Caco-2 (cell line): ENCODE results near the gene TMEM125. TPM values are rescaled to one million over a fixed set of nuclear protein-coding genes. Genes with fewer than 3 reads are reported as not detected.

ENCODE experiments used
- BruUV-seq: library from RNA; stranded (reverse); fragments of 400-500 nt; replicated peaks from 2 replicates; lab custom pipeline; 2021; lab: Mats Ljungman, UMichigan
- CTCF ChIA-PET: fragments of 300-600 bp; sonication (Branson Sonifier 250); formaldehyde crosslinking; loops from one replicate; lab custom pipeline; 2022; ENCODE audit warnings: antibody characterized with exemption; lab: Charles Lee
- POLR2A ChIA-PET: fragments of 300-600 bp; sonication (Branson Sonifier 250); formaldehyde crosslinking; loops from one replicate; lab custom pipeline; 2022; ENCODE audit warnings: antibody characterized with exemption; lab: Charles Lee
- DNase-seq, 2 experiments: peaks; one replicate each; pipeline versions ENCODE4 v3.0.0 to v3.0.0-alpha.2; 2020 to 2022
- H3K27me3 ChIP-seq: replicated peaks from 2 replicates; pipeline ENCODE4 v1.6.0; 2011; ENCODE audit warnings: low read length; ENCODE audit not compliant: control insufficient read depth, insufficient read depth
- H3K36me3 ChIP-seq: 2 replicates; pipeline ENCODE4 v1.5.1; 2011; ENCODE audit warnings: low read length; ENCODE audit not compliant: control insufficient read depth, insufficient read depth
- H3K4me1 ChIP-seq: fragments of 250-450 bp; sonication (Bioruptor Pico); 2 replicates; pipeline ENCODE4 v1.5.1; 2020; ENCODE audit warnings: mild to moderate bottlenecking
- H3K4me3 ChIP-seq: 2 replicates; pipeline ENCODE4 v1.5.1; 2011; ENCODE audit warnings: low read depth, mild to moderate bottlenecking, control low read depth, low read length
- H3K9me3 ChIP-seq: fragments of 250-450 bp; sonication (Bioruptor Pico); 2 replicates; pipeline ENCODE4 v1.5.1; 2020; ENCODE audit warnings: mild to moderate bottlenecking, moderate library complexity
- H3K27ac Mint-ChIP-seq: one replicate; pipeline ENCODE4 v1.8.0; 2022; ENCODE audit warnings: mixed read lengths; ENCODE audit not compliant: unreplicated experiment
- H3K27me3 Mint-ChIP-seq: one replicate; pipeline ENCODE4 v1.8.0; 2022; ENCODE audit warnings: mixed read lengths; ENCODE audit not compliant: insufficient read depth, unreplicated experiment
- H3K36me3 Mint-ChIP-seq: one replicate; pipeline ENCODE4 v1.8.0; 2022; ENCODE audit warnings: mild to moderate bottlenecking, mixed read lengths; ENCODE audit not compliant: insufficient read depth, unreplicated experiment
- H3K4me1 Mint-ChIP-seq: one replicate; pipeline ENCODE4 v1.8.0; 2022; ENCODE audit warnings: low read depth, mixed read lengths; ENCODE audit not compliant: unreplicated experiment
- H3K4me3 Mint-ChIP-seq: one replicate; pipeline ENCODE4 v1.8.0; 2022; ENCODE audit warnings: mild to moderate bottlenecking, moderate library complexity, mixed read lengths; ENCODE audit not compliant: unreplicated experiment
- H3K9me3 Mint-ChIP-seq: one replicate; pipeline ENCODE4 v1.8.0; 2022; ENCODE audit warnings: mixed read lengths; ENCODE audit not compliant: unreplicated experiment
- intact Hi-C: fragments of 100-400 bp; cut with micrococcal nuclease; formaldehyde crosslinking; loops from one replicate; pipeline ENCODE4 v1.10.0; 2022; ENCODE audit not compliant: unreplicated experiment
- total RNA-seq: library from RNA; stranded (reverse); gene quantifications from 2 replicates; pipeline ENCODE4 v1.2.3, GENCODE V29; 2022
- TF ChIP-seq, protein P1 (sequence below), 2 experiments: fragments of 200-600 bp in 1 of 2; IDR thresholded peaks; 1 replicate in 1 of 2; 2 replicates in 1 of 2; pipeline versions ENCODE4 v1.5.1 to v1.8.0; 2011 to 2022; ENCODE audit warnings: antibody characterized with exemption in 1 of 2, control low read depth in 1 of 2, inconsistent platforms in 1 of 2, low read depth in 1 of 2, low read length in 1 of 2, mild to moderate bottlenecking in 1 of 2, moderate library complexity in 1 of 2; ENCODE audit not compliant: insufficient read depth in 1 of 2, severe bottlenecking in 1 of 2, unreplicated experiment in 1 of 2

Gene TMEM125
- total RNA-seq, 1 experiment from 2014 or later, result 25.9 TPM

GRCh38 chr1:43308635-43309404, 39.0 kb downstream of the TMEM125 start:
- H3K27ac Mint-ChIP-seq, result no peak overlapping the region
- CTCF ChIA-PET, result no interaction called here

GRCh38 chr1:43309405-43310025, 39.7 kb downstream of the TMEM125 start:
- Mint-ChIP-seq H3K9me3 (no peaks in the 10 kb centered on the region), H3K36me3 (no peaks in the 10 kb centered on the region), H3K4me1 (no peaks in the 10 kb centered on the region), H3K27ac (no peak overlapping the region), H3K27me3 (no peaks in the 10 kb centered on the region), H3K4me3 (no peak overlapping the region)
- no peak overlapping the region for H3K4me3 ChIP-seq
- H3K9me3 ChIP-seq, result no peaks in the 10 kb centered on the region
- no peak for DNase-seq
- H3K36me3 ChIP-seq, result no peaks in the 10 kb centered on the region
- no peaks in the 10 kb centered on the region for H3K27me3 ChIP-seq
- H3K4me1 ChIP-seq, result no peaks in the 10 kb centered on the region
- intact Hi-C loops, result no loop called here
- ChIA-PET POLR2A (no interaction called here), CTCF (interaction anchor here (0.5 kb wide), 1 partner anchor 69 kb away, joined by 5 read pairs; no protein-coding TSS in a partner anchor)
- no TSS peak for BruUV-seq
- TF ChIP-seq, protein P1, sequence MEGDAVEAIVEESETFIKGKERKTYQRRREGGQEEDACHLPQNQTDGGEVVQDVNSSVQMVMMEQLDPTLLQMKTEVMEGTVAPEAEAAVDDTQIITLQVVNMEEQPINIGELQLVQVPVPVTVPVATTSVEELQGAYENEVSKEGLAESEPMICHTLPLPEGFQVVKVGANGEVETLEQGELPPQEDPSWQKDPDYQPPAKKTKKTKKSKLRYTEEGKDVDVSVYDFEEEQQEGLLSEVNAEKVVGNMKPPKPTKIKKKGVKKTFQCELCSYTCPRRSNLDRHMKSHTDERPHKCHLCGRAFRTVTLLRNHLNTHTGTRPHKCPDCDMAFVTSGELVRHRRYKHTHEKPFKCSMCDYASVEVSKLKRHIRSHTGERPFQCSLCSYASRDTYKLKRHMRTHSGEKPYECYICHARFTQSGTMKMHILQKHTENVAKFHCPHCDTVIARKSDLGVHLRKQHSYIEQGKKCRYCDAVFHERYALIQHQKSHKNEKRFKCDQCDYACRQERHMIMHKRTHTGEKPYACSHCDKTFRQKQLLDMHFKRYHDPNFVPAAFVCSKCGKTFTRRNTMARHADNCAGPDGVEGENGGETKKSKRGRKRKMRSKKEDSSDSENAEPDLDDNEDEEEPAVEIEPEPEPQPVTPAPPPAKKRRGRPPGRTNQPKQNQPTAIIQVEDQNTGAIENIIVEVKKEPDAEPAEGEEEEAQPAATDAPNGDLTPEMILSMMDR (IDR thresholded peaks at IDR 0.05; ENCODE audit: insufficient read depth in 1 of 2, low read depth in 1 of 2, low read length in 1 of 2, severe bottlenecking in 1 of 2, unreplicated experiment in 1 of 2), result no peak

More at GRCh38 chr1:43308635-43309404, 39.0 kb downstream of the TMEM125 start:
- Mint-ChIP-seq H3K27me3 (no peaks in the 10 kb centered on the region), H3K36me3 (no peaks in the 10 kb centered on the region), H3K9me3 (no peaks in the 10 kb centered on the region), H3K4me3 (no peak overlapping the region), H3K4me1 (no peaks in the 10 kb centered on the region)
- intact Hi-C loops, result no loop called here
- TF ChIP-seq, protein P1 (IDR thresholded peaks at IDR 0.05; ENCODE audit: insufficient read depth in 1 of 2, low read depth in 1 of 2, low read length in 1 of 2, severe bottlenecking in 1 of 2, unreplicated experiment in 1 of 2), result no peak
- Histone ChIP-seq H3K4me3 (no peak overlapping the region), H3K27me3 (no peaks in the 10 kb centered on the region), H3K36me3 (no peaks in the 10 kb centered on the region), H3K4me1 (no peaks in the 10 kb centered on the region), H3K9me3 (no peaks in the 10 kb centered on the region)
- POLR2A ChIA-PET, result no interaction called here
- no TSS peak for BruUV-seq
- no peak for DNase-seq

DNA sequence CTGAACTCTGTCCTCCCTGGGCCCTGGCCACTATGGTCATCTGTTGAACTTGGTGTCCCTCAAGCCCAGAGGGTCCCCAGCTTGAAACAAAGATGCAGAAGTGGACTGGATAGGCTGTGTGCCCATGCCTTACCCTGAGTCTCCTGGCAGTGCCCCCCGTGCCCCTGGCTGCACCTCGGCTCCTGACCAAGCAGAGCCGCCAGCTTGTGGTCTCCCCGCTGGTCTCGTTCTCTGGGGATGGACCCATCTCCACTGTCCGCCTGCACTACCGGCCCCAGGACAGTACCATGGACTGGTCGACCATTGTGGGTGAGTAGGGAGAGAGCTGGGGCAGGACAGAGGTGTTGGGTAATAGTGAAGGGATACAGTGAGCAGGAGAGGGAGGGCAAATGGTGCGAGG, 41.7 kb downstream of the TMEM125 start:
- no peak for DNase-seq
- Mint-ChIP-seq H3K27me3 (no peaks in the 10 kb centered on the region), H3K36me3 (no peaks in the 10 kb centered on the region), H3K4me1 (no peaks in the 10 kb centered on the region), H3K4me3 (no peak overlapping the region), H3K27ac (no peak overlapping the region), H3K9me3 (no peaks in the 10 kb centered on the region)
- Histone ChIP-seq H3K36me3 (no peaks in the 10 kb centered on the region), H3K4me1 (no peaks in the 10 kb centered on the region), H3K4me3 (no peak overlapping the region), H3K27me3 (no peaks in the 10 kb centered on the region), H3K9me3 (no peaks in the 10 kb centered on the region)
- BruUV-seq, result no TSS peak
- POLR2A ChIA-PET, result no interaction called here
- intact Hi-C loops, result no loop called here
- CTCF ChIA-PET, result no interaction called here
- TF ChIP-seq, protein P1 (IDR thresholded peaks at IDR 0.05; ENCODE audit: insufficient read depth in 1 of 2, low read depth in 1 of 2, low read length in 1 of 2, severe bottlenecking in 1 of 2, unreplicated experiment in 1 of 2), result no peak
